ACC112 (cell line): Measurements from ENCODE around the gene MEAF6.

ENCODE experiments used
- H2AFZ ChIP-seq: fragments of 200-600 bp; sonication (generic); one replicate; pipeline ENCODE4 v1.6.0; 2017; ENCODE audit warnings: antibody characterized with exemption, low read length; ENCODE audit not compliant: unreplicated experiment
- H3K27ac ChIP-seq: fragments of 200-600 bp; sonication (generic); 2 replicates; pipeline ENCODE4 v1.5.1; 2014; ENCODE audit warnings: low read depth, mild to moderate bottlenecking, antibody characterized with exemption, low read length, moderate library complexity
- H3K27me3 ChIP-seq: fragments of 200-600 bp; sonication (generic); 2 replicates; pipeline ENCODE4 v1.6.1; 2014; ENCODE audit warnings: mild to moderate bottlenecking, antibody characterized with exemption, low read length, moderate library complexity, mixed read lengths; ENCODE audit not compliant: insufficient read depth
- H3K36me3 ChIP-seq: fragments of 200-600 bp; sonication (generic); 2 replicates; pipeline ENCODE4 v1.6.1; 2016; ENCODE audit warnings: mild to moderate bottlenecking, antibody characterized with exemption, low read length, moderate library complexity, mixed read lengths; ENCODE audit not compliant: insufficient read depth
- H3K4me1 ChIP-seq: fragments of 200-600 bp; sonication (generic); one replicate; pipeline ENCODE4 v1.6.1; 2016; ENCODE audit warnings: low read length, mixed read lengths; ENCODE audit not compliant: insufficient read depth, unreplicated experiment, control insufficient read depth
- H3K4me3 ChIP-seq: fragments of 200-600 bp; sonication (generic); 2 replicates; pipeline ENCODE4 v1.5.1; 2014; ENCODE audit warnings: mild to moderate bottlenecking, low read depth, low read length
- H3K79me2 ChIP-seq: fragments of 200-600 bp; sonication (generic); one replicate; pipeline ENCODE4 v1.6.0; 2016; ENCODE audit warnings: low read length; ENCODE audit not compliant: control insufficient read depth, unreplicated experiment, insufficient read depth

Gene MEAF6

GRCh38 chr1:37455516-37455915 is 59.0 kb downstream of the MEAF6 start:
- no peaks in the 10 kb centered on the region for H3K79me2 ChIP-seq
- peaks cover 19% of the 10 kb centered on the region for H3K4me1 ChIP-seq
- no peaks in the 10 kb centered on the region for H3K27me3 ChIP-seq
- H3K4me3 ChIP-seq = no peak overlapping the region
- H3K36me3 ChIP-seq = no peaks in the 10 kb centered on the region
- H2AFZ ChIP-seq = peak overlapping the region; percentile 37
- H3K27ac ChIP-seq = peak overlapping the region; percentile 60

- H3K27me3 ChIP-seq = no peaks in the 10 kb centered on the region
- no peaks in the 10 kb centered on the region for H3K79me2 ChIP-seq
- H3K4me3 ChIP-seq = no peak overlapping the region
- H2AFZ ChIP-seq = no peak overlapping the region
- H3K27ac ChIP-seq = no peak overlapping the region
- no peaks in the 10 kb centered on the region for H3K36me3 ChIP-seq
- H3K4me1 ChIP-seq = peaks cover 19% of the 10 kb centered on the region
Observed at GRCh38 chr1:37453647-37454046, 60.9 kb downstream of the MEAF6 start.

GRCh38 chr1:37452416-37452815 is 62.1 kb downstream of the MEAF6 start:
- no peaks in the 10 kb centered on the region for H3K79me2 ChIP-seq
- H3K4me1 ChIP-seq = peaks cover 19% of the 10 kb centered on the region
- no peak overlapping the region for H2AFZ ChIP-seq
- H3K4me3 ChIP-seq = no peak overlapping the region
- no peaks in the 10 kb centered on the region for H3K36me3 ChIP-seq
- no peak overlapping the region; the same call in 1 of the 2 replicates for H3K27ac ChIP-seq
- H3K27me3 ChIP-seq = no peaks in the 10 kb centered on the region

- no peak overlapping the region for H3K4me3 ChIP-seq
- H3K27ac ChIP-seq = no peak overlapping the region
- no peaks in the 10 kb centered on the region for H3K79me2 ChIP-seq
- no peak overlapping the region for H2AFZ ChIP-seq
- H3K27me3 ChIP-seq = no peaks in the 10 kb centered on the region
- peaks cover 17% of the 10 kb centered on the region for H3K4me1 ChIP-seq
- H3K36me3 ChIP-seq = no peaks in the 10 kb centered on the region
Observed at GRCh38 chr1:37449936-37450335, 64.6 kb downstream of the MEAF6 start.

GRCh38 chr1:37448691-37449417 is 65.7 kb downstream of the MEAF6 start:
- H3K4me3 ChIP-seq = no peak overlapping the region
- H3K36me3 ChIP-seq = no peaks in the 10 kb centered on the region
- no peaks in the 10 kb centered on the region for H3K27me3 ChIP-seq
- H3K4me1 ChIP-seq = peaks cover 11% of the 10 kb centered on the region
- H3K79me2 ChIP-seq = no peaks in the 10 kb centered on the region
- H3K27ac ChIP-seq = no peak overlapping the region
- H2AFZ ChIP-seq = no peak overlapping the region

- no peak overlapping the region for H2AFZ ChIP-seq
- H3K4me1 ChIP-seq = peaks cover 6% of the 10 kb centered on the region
- H3K36me3 ChIP-seq = no peaks in the 10 kb centered on the region
- H3K4me3 ChIP-seq = no peak overlapping the region
- H3K27me3 ChIP-seq = peaks cover under 1% of the 10 kb centered on the region; the same call in 1 of the 2 replicates
- no peak overlapping the region for H3K27ac ChIP-seq
- no peaks in the 10 kb centered on the region for H3K79me2 ChIP-seq
Observed at GRCh38 chr1:37448185-37448584, 66.4 kb downstream of the MEAF6 start.

GRCh38 chr1:37446874-37447273 is 67.7 kb downstream of the MEAF6 start:
- Histone ChIP-seq H3K27ac (no peak overlapping the region), H3K36me3 (no peaks in the 10 kb centered on the region), H3K27me3 (peaks cover 13% of the 10 kb centered on the region), H3K79me2 (no peaks in the 10 kb centered on the region), H2AFZ (no peak overlapping the region), H3K4me3 (no peak overlapping the region), H3K4me1 (peaks cover 2% of the 10 kb centered on the region)

GRCh38 chr1:37442644-37443043 is 71.9 kb downstream of the MEAF6 start:
- H3K27me3 ChIP-seq = peaks cover 26% of the 10 kb centered on the region
- H3K79me2 ChIP-seq = no peaks in the 10 kb centered on the region

More at GRCh38 chr1:37442644-37443043, 71.9 kb downstream of the MEAF6 start:
- Histone ChIP-seq H3K36me3 (no peaks in the 10 kb centered on the region), H3K4me3 (no peak overlapping the region), H3K27ac (no peak overlapping the region), H2AFZ (no peak overlapping the region), H3K4me1 (no peaks in the 10 kb centered on the region)
